Dedifferentiated amniotic fluid mesenchymal stem cell (primary cell): Measurements from ENCODE around the gene C20orf173.

Experiments used
- DNase-seq: peaks from one replicate; pipeline ENCODE4 v3.0.0-alpha.2; 2016; ENCODE audit errors: extremely low spot score

The C20orf173 gene

GRCh38 chr20:35506872-35507638 lies 22.4 kb downstream of the C20orf173 start:
- DNase-seq = no peak

- no peak for DNase-seq
Measured at GRCh38 chr20:35506179-35506578, 23.3 kb downstream of the C20orf173 start.

- no peak for DNase-seq
Measured at GRCh38 chr20:35504751-35505150, 24.7 kb downstream of the C20orf173 start.

- no peak for DNase-seq
Measured at GRCh38 chr20:35503841-35504561, 25.5 kb downstream of the C20orf173 start.

- DNase-seq = no peak
Measured at GRCh38 chr20:35503281-35503680, 26.2 kb downstream of the C20orf173 start.

DNA sequence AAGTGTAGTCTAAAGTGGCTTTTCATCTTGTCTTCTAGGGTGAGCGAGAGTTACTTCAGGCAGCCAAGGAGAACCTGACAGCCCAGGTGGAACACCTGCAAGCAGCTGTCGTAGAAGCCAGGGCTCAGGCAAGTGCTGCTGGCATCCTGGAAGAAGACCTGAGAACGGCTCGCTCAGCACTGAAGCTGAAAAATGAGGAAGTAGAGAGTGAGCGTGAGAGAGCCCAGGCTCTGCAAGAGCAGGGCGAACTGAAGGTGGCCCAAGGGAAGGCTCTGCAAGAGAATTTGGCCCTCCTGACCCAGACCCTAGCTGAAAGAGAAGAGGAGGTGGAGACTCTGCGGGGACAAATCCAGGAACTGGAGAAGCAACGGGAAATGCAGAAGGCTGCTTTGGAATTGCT lies 27.1 kb downstream of the C20orf173 start:
- DNase-seq = no peak

- no peak for DNase-seq
Measured at GRCh38 chr20:35499271-35499670, 30.2 kb downstream of the C20orf173 start.

- DNase-seq = no peak
Measured at GRCh38 chr20:35497780-35498189, 31.7 kb downstream of the C20orf173 start.

GRCh38 chr20:35497320-35497719 lies 32.1 kb downstream of the C20orf173 start:
- no peak for DNase-seq

DNA sequence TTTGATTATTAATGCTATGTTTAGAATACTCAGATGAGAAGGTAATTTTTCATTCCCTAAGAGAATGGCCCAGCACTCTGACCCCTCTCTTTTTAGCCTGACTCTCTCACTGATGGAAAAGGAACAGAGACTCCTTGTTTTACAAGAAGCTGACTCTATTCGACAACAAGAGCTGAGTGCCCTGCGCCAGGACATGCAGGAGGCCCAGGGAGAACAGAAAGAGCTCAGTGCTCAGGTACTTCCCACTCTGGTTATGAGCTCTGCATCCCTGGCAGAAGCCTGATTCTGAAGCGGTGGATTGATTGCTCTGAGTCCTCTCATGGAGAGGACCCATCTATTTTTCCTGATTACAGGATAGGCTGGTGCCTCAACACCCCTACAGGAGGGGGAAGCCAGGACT lies 33.0 kb downstream of the C20orf173 start:
- DNase-seq = no peak

GRCh38 chr20:35492352-35492751 lies 37.1 kb downstream of the C20orf173 start:
- no peak for DNase-seq

DNA sequence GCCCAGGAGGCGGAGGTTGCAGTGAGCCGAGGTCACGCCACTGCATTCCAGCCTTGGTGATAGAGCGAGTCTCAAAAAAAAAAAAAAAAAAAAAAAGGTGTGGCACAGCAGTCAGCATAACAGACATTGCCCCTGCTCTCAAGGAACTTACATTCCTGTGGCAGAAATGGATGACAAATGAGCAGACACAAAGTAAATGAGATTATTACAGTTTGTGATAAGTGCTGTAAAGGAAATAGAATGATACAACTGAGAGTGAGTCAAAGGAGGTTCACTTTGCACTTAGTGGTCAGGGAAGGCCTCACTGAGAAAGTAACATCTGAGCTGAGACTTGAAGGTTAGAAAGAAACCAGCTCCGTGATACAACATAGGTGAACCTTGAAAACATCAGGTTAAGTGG lies 37.6 kb downstream of the C20orf173 start:
- no peak for DNase-seq

DNA sequence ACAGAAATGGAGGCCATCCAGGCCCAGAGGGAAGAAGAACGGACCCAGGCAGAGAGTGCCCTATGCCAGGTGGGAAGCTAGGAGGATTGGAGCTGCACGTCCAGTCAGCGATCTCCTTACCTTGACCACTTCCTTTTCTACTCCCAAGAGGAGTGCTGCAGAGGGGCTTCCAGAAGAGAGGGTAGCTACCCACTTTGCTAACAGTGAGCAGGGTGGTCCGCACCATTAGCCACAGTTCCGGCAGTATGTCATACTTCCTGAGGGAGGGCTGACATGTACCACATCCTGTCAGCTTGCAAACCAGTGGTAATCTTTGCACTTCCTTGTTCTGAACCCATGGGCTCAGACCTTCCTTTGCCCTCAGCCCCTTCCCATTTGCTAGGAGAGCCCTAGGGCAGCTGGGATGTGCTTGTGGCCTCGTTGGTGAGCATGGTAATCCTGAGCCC lies 38.7 kb downstream of the C20orf173 start:
- no peak for DNase-seq

- no peak for DNase-seq
Measured at GRCh38 chr20:35489717-35490116, 39.7 kb downstream of the C20orf173 start.

DNA sequence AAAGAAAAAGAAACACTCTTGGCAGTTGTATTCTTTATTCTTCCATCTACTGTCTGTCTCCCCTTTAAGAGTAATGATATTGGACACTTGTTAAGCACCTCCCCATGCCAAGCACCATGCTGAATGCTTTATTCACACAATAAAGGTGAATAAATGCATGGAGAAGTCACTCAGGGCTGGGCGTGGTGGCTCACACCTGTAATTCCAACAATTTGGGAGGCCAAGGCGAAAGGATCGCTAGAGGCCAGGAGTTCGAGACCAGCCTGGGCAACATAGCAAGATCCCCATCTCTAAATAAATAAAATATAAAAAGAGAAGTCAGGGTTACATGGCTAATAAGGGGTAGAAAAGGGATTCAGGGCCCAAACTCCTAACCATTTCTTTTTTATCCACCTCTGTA lies 42.0 kb downstream of the C20orf173 start:
- DNase-seq = no peak

DNA sequence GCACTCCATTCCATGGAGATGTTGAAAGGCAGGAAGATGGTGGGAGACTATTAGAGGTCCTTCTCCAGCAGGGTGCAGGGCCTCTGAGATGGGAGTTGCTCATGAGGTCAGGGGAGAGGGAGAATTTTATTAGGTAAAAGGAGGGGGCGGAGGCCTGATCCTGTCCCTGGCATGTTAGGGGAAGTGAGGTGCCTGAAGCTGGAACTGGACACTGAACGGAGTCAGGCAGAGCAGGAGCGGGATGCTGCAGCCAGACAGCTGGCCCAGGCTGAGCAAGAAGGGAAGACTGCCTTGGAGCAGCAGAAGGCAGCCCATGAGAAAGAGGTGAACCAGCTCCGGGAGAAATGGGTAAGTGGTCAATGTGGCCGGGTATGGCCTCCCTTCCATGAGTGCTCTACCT lies 49.7 kb downstream of the C20orf173 start:
- DNase-seq = no peak

DNA sequence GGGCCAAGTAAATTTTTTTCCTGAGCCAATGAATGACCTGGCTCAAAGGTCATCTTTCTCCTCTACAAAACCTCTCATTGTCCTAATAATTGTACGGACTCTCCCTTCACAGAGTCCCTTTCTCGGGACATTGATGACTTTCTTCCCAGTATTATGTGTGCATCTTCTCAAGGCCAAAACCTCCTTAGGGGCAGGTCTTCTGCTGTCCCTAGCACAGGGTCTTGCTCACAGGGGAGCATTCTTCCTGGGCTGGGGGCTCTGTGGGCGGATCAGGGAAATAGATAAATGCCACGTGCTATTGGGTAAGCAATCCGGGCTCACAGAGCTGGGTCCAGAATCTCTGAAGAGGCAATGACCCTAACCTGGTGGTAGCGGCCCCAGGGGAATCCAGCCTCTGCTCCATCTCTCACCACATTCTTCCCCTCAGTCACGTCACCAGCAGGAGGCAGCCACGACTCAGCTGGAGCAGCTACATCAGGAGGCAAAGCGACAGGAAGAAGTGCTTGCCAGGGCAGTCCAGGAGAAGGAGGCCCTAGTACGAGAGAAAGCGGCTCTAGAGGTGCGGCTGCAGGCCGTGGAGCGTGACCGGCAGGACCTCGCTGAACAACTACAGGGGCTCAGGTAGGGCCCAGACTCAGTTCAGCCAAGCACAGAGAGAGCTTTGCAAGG lies 50.5 kb downstream of the C20orf173 start:
- no peak for DNase-seq
